Suprapubic skin (tissue), 4 donors: ENCODE data around the gene BRICD5. TPM values are rescaled to one million over a fixed set of nuclear protein-coding genes. Genes with fewer than 3 reads are reported as not detected.

Source experiments
- DNase-seq, 2 donors: peaks; one replicate each; pipeline ENCODE4 v3.0.0-alpha.2; 2019; ENCODE audit warnings: low spot score in 2 of 2
- H3K27ac ChIP-seq: fragments of 200-600 bp; sonication (generic); one replicate; pipeline ENCODE4 v1.5.1; 2019
- H3K27me3 ChIP-seq: fragments of 200-600 bp; sonication (generic); one replicate; pipeline ENCODE4 v1.5.1; 2019
- H3K36me3 ChIP-seq: fragments of 200-600 bp; sonication (generic); one replicate; pipeline ENCODE4 v1.5.1; 2019
- H3K4me1 ChIP-seq: fragments of 200-600 bp; sonication (generic); one replicate; pipeline ENCODE4 v1.5.1; 2019
- H3K4me3 ChIP-seq: fragments of 200-600 bp; sonication (generic); one replicate; pipeline ENCODE4 v1.5.1; 2019; ENCODE audit warnings: mild to moderate bottlenecking
- H3K9me3 ChIP-seq: fragments of 200-600 bp; sonication (generic); one replicate; pipeline ENCODE4 v1.5.1; 2019
- CTCF ChIP-seq, 2 donors: fragments of 200-600 bp in 1 of 2; fragments of 450-650 bp in 1 of 2; sonication (generic) in 1 of 2; IDR thresholded peaks; one replicate each; pipeline ENCODE4 v1.5.1; 2016 to 2019; ENCODE audit warnings: antibody characterized with exemption in 2 of 2, mild to moderate bottlenecking in 1 of 2, moderate library complexity in 1 of 2
- EP300 ChIP-seq: sonication (generic); formaldehyde crosslinking; IDR thresholded peaks from one replicate; pipeline ENCODE4 v1.6.1; 2017; ENCODE audit warnings: antibody characterized with exemption
- POLR2A ChIP-seq, 2 donors: fragments of 450-650 bp; IDR thresholded peaks; one replicate each; pipeline ENCODE4 v1.6.1; 2017; ENCODE audit warnings: antibody characterized with exemption in 2 of 2, mild to moderate bottlenecking in 2 of 2, moderate library complexity in 2 of 2
- POLR2AphosphoS5 ChIP-seq, 3 donors: sonication (generic); formaldehyde crosslinking; IDR thresholded peaks; one replicate each; pipeline ENCODE4 v1.6.1; 2017; ENCODE audit warnings: antibody characterized with exemption in 3 of 3
- WGBS: methylation state at CpG from one replicate; pipeline ENCODE4 v1.1.5; 2018; 5-methylcytosine and 5-hydroxymethylcytosine counted together
- total RNA-seq, 4 donors: library from RNA; depleted of rRNA; stranded (reverse); fragments of >200 nt; gene quantifications; one replicate each; pipeline ENCODE4 v1.1.0, GENCODE V29; 2016

BRICD5 gene
- total RNA-seq, 4 donors from 2014 or later = 2.2 to 10.0 (median 3.2) TPM

- Histone ChIP-seq H3K27me3 (no peaks in the 10 kb centered on the region), H3K9me3 (no peaks in the 10 kb centered on the region), H3K4me1 (peaks cover 6% of the 10 kb centered on the region), H3K4me3 (no peak overlapping the region), H3K36me3 (peaks cover 77% of the 10 kb centered on the region), H3K27ac (no peak overlapping the region)
- no peak for DNase-seq
- TF ChIP-seq EP300 = no peak
- no peak for TF ChIP-seq POLR2AphosphoS5 (IDR thresholded peaks at IDR 0.05)
- TF ChIP-seq CTCF (IDR thresholded peaks at IDR 0.05) = no peak
- 77% methylated on average over 16 of the region's 21 CpGs for WGBS
These were observed 36.1 kb downstream of the BRICD5 start for GRCh38 chr16:2174396-2175131.

- H3K36me3 ChIP-seq = peaks cover 77% of the 10 kb centered on the region
These were observed 36.7 kb downstream of the BRICD5 start for GRCh38 chr16:2173916-2174315.

GRCh38 chr16:2173366-2173765 lies 37.3 kb downstream of the BRICD5 start:
- H3K27ac ChIP-seq = no peak overlapping the region
- WGBS = 100% methylated on average over 6 of the region's 14 CpGs
- no peak overlapping the region for H3K4me3 ChIP-seq
- DNase-seq = no peak
- no peaks in the 10 kb centered on the region for H3K27me3 ChIP-seq
- H3K36me3 ChIP-seq = peaks cover 82% of the 10 kb centered on the region
- H3K9me3 ChIP-seq = no peaks in the 10 kb centered on the region
- TF ChIP-seq CTCF (IDR thresholded peaks at IDR 0.05) (no peak), EP300 (no peak), POLR2AphosphoS5 (IDR thresholded peaks at IDR 0.05) (no peak), POLR2A (IDR thresholded peaks at IDR 0.05) (no peak)
- no peaks in the 10 kb centered on the region for H3K4me1 ChIP-seq

More at GRCh38 chr16:2173916-2174315, 36.7 kb downstream of the BRICD5 start:
- WGBS = 80% methylated on average over 2 of the region's 4 CpGs
- TF ChIP-seq CTCF (IDR thresholded peaks at IDR 0.05) (no peak), EP300 (no peak), POLR2AphosphoS5 (IDR thresholded peaks at IDR 0.05) (no peak)
- no peak for DNase-seq
- Histone ChIP-seq H3K27ac (no peak overlapping the region), H3K4me3 (no peak overlapping the region), H3K4me1 (no peaks in the 10 kb centered on the region), H3K9me3 (no peaks in the 10 kb centered on the region), H3K27me3 (no peaks in the 10 kb centered on the region)

GRCh38 chr16:2172688-2173335 lies 37.9 kb downstream of the BRICD5 start:
- 93% methylated on average over 27 of the region's 29 CpGs for WGBS
- H3K4me1 ChIP-seq = no peaks in the 10 kb centered on the region
- no peak for TF ChIP-seq POLR2A (IDR thresholded peaks at IDR 0.05)
- no peak for TF ChIP-seq CTCF (IDR thresholded peaks at IDR 0.05)
- no peak for TF ChIP-seq POLR2AphosphoS5 (IDR thresholded peaks at IDR 0.05)
- TF ChIP-seq EP300 = no peak
- DNase-seq = no peak
- H3K4me3 ChIP-seq = no peak overlapping the region
- H3K36me3 ChIP-seq = peaks cover 86% of the 10 kb centered on the region
- no peak overlapping the region for H3K27ac ChIP-seq
- H3K27me3 ChIP-seq = no peaks in the 10 kb centered on the region
- H3K9me3 ChIP-seq = no peaks in the 10 kb centered on the region

GRCh38 chr16:2171601-2172178 lies 39.0 kb downstream of the BRICD5 start:
- Histone ChIP-seq H3K9me3 (no peaks in the 10 kb centered on the region), H3K27me3 (no peaks in the 10 kb centered on the region), H3K27ac (no peak overlapping the region), H3K36me3 (peaks cover 84% of the 10 kb centered on the region), H3K4me1 (no peaks in the 10 kb centered on the region), H3K4me3 (no peak overlapping the region)
- no peak for DNase-seq
- TF ChIP-seq POLR2AphosphoS5 (IDR thresholded peaks at IDR 0.05) (no peak), CTCF (IDR thresholded peaks at IDR 0.05) (no peak), EP300 (no peak), POLR2A (IDR thresholded peaks at IDR 0.05) (no peak)
- WGBS = 95% methylated on average over 11 of the region's 28 CpGs
